ENCODE data around the gene RBM38.

The RBM38 gene

DNA sequence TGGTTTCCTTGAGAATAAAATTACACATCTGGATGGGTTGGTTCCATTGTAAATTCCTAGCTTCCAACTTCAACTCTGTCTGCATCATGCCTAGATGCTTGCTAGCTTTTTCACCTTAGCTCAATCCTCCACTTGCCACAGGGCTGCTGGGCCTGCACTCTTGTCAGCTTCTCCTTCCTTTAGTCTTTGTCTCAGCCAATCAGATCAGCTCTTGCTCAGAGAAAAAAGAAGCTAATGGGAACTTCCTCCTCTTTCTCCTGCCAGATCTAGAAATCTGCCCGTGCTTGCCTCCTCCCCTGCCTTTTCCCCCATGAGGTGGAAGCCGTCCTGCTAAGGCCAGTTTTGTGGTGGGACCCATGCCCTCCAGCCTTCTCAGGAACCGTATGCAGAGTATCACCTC lies 21.6 kb upstream of the RBM38 start:
- DNase-seq (ENCODE audit: low spot score): no peak
- no peak overlapping the region for H3K27ac ChIP-seq
- ChIA-PET POLR2A (ENCODE audit: low non-redundant PET) (no interaction called here), CTCF (interaction anchor here (0.5 to 1.2 kb wide), 3 partner anchors 10 to 819 kb away, joined by 4 read pairs; no protein-coding TSS in a partner anchor)
- TF ChIP-seq, protein P1, sequence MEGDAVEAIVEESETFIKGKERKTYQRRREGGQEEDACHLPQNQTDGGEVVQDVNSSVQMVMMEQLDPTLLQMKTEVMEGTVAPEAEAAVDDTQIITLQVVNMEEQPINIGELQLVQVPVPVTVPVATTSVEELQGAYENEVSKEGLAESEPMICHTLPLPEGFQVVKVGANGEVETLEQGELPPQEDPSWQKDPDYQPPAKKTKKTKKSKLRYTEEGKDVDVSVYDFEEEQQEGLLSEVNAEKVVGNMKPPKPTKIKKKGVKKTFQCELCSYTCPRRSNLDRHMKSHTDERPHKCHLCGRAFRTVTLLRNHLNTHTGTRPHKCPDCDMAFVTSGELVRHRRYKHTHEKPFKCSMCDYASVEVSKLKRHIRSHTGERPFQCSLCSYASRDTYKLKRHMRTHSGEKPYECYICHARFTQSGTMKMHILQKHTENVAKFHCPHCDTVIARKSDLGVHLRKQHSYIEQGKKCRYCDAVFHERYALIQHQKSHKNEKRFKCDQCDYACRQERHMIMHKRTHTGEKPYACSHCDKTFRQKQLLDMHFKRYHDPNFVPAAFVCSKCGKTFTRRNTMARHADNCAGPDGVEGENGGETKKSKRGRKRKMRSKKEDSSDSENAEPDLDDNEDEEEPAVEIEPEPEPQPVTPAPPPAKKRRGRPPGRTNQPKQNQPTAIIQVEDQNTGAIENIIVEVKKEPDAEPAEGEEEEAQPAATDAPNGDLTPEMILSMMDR (conservative IDR thresholded peaks at IDR 0.05; ENCODE audit: low read depth): no peak

DNA sequence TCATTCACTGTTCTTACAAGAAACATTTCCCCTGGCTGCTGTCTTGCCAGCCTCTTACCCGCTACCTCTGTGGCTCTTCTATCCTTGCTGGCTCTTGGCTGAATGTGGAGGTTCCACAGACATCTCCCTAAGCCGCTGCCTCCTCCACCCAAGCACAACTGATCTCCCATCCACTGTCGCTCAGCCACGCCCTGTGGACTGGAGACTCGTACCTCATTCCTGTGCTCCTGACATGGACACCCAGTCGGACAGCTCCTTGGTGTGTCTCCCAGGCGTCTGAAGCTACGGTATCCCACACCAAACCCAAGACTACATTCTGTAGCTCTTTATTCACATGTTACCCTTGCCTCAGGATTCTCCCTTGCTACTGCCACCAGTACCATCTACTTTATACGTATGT lies 20.9 kb upstream of the RBM38 start:
- POLR2A ChIA-PET (ENCODE audit: low non-redundant PET): no interaction called here
- CTCF ChIA-PET: interaction anchor here (1.2 kb wide), 1 partner anchor 820 kb away, joined by 4 read pairs; no protein-coding TSS in a partner anchor
- TF ChIP-seq, protein P1 (conservative IDR thresholded peaks at IDR 0.05; ENCODE audit: low read depth): no peak
- no peak overlapping the region for H3K27ac ChIP-seq
- no peak for DNase-seq (ENCODE audit: low spot score)

DNA sequence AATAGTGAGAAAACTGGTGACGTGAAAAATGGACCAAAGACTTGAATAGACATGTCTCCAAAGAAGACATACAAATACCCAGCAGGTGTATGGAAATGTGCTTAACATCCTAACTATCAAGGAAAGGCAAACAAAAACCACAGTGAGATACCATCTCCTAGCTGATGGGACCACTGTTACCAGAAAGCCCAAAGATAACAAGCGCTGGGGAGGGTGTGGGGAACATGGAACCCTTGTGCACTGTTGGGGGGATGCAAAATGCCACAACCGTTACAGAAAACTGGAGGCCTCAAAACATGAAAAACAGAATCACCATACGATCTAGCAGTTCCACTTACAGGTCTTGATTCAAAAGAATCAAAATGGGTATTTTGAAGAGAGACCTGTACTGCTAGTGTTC lies 19.8 kb upstream of the RBM38 start:
- H3K27ac ChIP-seq: no peak overlapping the region
- TF ChIP-seq, protein P1 (conservative IDR thresholded peaks at IDR 0.05; ENCODE audit: low read depth): no peak
- no peak for DNase-seq (ENCODE audit: low spot score)
- ChIA-PET CTCF (no interaction called here), POLR2A (ENCODE audit: low non-redundant PET) (no interaction called here)

DNA sequence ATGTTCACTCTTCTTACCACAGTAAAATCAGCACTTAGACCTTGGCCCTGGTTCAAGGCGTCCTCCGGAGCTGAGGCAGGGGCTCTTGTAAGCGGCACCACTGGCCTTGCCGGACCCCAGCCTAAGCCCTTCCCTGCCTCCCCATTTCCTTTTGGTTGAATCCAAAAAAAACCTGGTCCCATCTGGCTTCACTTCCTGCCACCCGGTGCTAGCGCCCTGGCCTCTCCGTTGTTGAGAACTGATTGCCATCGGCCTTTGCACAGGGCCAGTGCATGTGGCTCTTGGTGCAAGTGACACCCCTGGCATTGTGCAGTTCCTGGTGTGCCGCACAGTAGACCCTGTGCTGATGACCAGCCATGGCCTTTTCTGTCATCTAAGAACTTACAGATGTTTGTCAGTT lies 19.0 kb upstream of the RBM38 start:
- POLR2A ChIA-PET (ENCODE audit: low non-redundant PET): no interaction called here

DNA sequence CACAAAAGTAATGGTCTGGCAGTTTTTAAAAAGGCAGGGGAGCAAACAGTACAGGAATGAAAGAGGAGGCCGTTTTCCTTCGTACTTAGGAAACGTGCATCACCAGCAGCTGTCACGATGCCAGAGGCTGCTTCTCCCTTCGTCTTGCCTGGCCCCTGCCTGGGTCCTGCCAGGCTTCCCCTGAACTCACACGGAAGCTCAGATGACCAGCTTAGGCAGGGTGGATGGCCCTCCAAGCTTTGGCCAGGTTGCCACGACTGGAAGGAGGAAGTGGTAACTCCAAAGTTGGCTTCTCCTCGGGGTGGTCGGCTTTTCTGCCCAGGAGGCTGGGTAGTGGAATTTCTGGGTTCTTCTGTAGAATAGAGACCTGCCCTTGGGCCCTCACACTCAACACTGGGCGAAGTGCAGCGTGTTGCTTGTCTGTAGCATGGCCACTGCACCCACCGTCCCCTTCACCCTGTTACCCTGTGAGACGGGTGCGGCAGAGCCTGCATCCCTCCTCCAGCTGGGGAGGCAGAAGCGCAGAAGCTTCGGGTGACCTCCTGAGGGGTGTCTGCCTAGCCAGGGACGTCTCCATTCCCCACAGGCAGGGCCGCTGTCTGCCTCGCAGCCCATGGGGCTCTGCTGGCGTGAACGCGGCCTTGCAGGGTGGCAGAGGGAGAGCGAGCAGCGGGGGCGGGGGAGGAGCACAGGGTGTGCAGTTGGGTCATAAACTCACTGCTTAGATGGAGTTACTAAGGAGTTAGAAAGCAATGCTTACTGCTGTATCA lies 18.4 kb upstream of the RBM38 start:
- ChIA-PET CTCF (interaction anchor here (1.1 kb wide), 1 partner anchor 9 kb away, joined by 3 read pairs; no protein-coding TSS in a partner anchor), POLR2A (ENCODE audit: low non-redundant PET) (no interaction called here)
- H3K27ac ChIP-seq: no peak overlapping the region
- TF ChIP-seq, protein P1 (conservative IDR thresholded peaks at IDR 0.05; ENCODE audit: low read depth): no peak
- no peak for DNase-seq (ENCODE audit: low spot score)

More for the DNA sequence above, 19.0 kb upstream of the RBM38 start:
- TF ChIP-seq, protein P1 (conservative IDR thresholded peaks at IDR 0.05; ENCODE audit: low read depth): no peak
- no peak for DNase-seq (ENCODE audit: low spot score)
- CTCF ChIA-PET: interaction anchor here (0.7 kb wide), 1 partner anchor 203 kb away, joined by 3 read pairs; no protein-coding TSS in a partner anchor
- H3K27ac ChIP-seq: no peak overlapping the region

DNA sequence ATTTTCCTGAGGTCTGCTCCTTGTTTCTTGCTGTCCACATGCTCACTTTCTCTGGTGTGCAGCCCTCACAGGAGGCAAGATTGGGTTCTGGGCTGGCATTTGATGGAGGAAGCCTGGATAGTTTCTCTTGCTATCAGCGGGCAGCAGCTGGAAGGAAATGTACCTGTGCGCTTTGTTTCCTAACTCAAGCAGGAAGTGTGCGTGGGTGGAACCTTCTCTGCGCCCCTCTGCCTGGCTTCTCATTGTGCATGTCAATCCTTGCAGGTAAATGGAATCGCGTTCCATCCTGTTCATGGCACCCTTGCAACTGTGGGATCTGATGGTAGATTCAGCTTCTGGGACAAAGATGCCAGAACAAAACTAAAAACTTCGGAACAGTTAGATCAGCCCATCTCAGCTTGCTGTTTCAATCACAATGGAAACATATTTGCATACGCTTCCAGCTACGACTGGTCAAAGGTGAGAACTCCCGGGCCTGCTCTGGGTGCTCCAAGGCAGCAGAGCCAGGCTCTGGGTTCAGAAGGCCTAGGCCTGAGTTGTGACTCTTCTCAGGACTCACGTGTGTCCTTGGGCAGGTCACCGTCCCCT lies 16.8 kb upstream of the RBM38 start:
- TF ChIP-seq, protein P1 (conservative IDR thresholded peaks at IDR 0.05; ENCODE audit: low read depth): no peak
- DNase-seq (ENCODE audit: low spot score): no peak
- CTCF ChIA-PET: no interaction called here
- peak overlapping the region; percentile 17 for H3K27ac ChIP-seq
- POLR2A ChIA-PET (ENCODE audit: low non-redundant PET): no interaction called here
